ENCODE data around the gene PZP.

Gene PZP

DNA sequence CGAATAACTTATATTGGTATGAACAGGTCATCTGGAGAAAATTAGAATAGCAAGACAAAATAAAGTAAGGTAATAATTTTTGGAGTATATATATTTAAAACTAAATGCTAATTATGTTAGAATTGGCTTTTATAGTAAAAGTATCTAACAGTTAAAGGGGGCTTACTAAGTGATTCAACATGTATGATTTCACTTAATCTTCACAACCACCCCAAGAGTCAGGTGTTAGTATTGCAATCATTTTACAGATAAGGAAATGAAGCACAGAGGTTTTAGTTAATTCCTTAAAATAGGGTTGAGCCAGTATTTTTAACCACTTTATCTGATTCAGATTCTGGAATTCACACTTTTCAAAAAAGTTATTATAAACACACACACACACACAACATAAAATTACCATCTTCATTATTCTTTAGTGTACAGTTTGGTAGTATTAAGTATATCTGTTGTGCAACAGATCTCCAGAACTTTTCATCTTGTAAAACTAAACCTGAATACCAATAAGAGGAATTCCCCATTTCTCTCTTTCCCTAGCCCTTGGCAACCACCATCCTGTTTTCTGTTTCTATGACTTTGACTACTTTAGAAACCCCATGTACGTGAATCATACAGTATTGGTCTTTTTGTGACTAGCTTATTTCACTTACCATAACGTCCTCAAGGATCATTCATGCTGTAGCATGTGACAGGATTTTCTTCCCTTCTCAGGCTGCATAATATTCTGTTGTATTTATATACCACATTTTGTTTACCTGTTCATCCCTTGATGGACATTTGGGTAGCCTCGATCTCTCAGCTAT lies 104.9 kb downstream of the PZP start:
- Histone ChIP-seq H3K9me3 (ENCODE audit: severe bottlenecking) (no peaks in the 10 kb centered on the region), H3K4me3 (ENCODE audit: severe bottlenecking) (no peak overlapping the region), H3K36me3 (ENCODE audit: low read depth) (no peaks in the 10 kb centered on the region), H3K27me3 (ENCODE audit: insufficient read depth, poor library complexity, severe bottlenecking) (no peaks in the 10 kb centered on the region), H3K27ac (ENCODE audit: poor library complexity, severe bottlenecking) (no peak overlapping the region), H3K4me1 (ENCODE audit: insufficient read depth, poor library complexity, severe bottlenecking) (no peaks in the 10 kb centered on the region)
- DNase-seq (ENCODE audit: low spot score) (no peak), ATAC-seq (ENCODE audit: low read depth) (no peak)
- TF ChIP-seq, protein P1, sequence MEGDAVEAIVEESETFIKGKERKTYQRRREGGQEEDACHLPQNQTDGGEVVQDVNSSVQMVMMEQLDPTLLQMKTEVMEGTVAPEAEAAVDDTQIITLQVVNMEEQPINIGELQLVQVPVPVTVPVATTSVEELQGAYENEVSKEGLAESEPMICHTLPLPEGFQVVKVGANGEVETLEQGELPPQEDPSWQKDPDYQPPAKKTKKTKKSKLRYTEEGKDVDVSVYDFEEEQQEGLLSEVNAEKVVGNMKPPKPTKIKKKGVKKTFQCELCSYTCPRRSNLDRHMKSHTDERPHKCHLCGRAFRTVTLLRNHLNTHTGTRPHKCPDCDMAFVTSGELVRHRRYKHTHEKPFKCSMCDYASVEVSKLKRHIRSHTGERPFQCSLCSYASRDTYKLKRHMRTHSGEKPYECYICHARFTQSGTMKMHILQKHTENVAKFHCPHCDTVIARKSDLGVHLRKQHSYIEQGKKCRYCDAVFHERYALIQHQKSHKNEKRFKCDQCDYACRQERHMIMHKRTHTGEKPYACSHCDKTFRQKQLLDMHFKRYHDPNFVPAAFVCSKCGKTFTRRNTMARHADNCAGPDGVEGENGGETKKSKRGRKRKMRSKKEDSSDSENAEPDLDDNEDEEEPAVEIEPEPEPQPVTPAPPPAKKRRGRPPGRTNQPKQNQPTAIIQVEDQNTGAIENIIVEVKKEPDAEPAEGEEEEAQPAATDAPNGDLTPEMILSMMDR (IDR thresholded peaks at IDR 0.05; ENCODE audit: poor library complexity, severe bottlenecking): no peak

DNA sequence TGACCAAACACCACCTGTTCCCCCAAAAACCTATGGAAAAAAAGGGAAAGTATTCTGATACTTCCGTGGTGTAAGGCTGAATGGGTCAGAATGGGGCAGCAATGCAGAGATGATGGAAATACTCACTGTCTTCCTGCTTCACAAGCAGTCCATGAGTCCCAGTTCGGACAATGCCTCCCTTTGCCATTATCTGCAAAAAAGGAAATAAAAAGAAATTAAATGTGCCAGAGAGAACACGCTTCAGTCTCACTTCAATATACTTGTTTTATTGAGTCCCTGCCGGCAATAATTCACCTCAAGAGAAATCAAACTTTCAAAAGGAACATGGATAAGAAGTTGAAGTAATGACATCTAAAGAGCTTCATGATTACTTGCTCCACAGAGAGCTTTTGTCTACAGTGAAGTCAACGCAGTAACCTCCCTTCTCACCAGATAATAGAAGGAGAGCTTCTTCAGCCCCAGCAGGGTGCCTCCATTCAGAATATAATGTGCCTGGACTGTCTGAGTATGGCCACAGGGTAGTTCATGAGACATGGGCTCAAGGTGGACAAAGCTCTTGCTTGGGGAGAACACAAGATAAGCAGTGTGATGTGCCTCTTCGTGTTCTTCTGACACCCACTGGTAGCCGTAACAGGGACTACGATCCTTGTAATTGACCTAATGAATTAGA lies 107.0 kb downstream of the PZP start:
- Histone ChIP-seq H3K9me3 (ENCODE audit: severe bottlenecking) (no peaks in the 10 kb centered on the region), H3K27me3 (ENCODE audit: insufficient read depth, poor library complexity, severe bottlenecking) (no peaks in the 10 kb centered on the region), H3K27ac (ENCODE audit: poor library complexity, severe bottlenecking) (no peak overlapping the region), H3K4me3 (ENCODE audit: severe bottlenecking) (no peak overlapping the region), H3K4me1 (ENCODE audit: insufficient read depth, poor library complexity, severe bottlenecking) (peaks cover 2% of the 10 kb centered on the region), H3K36me3 (ENCODE audit: low read depth) (no peaks in the 10 kb centered on the region)
- DNase-seq (ENCODE audit: low spot score) (no peak), ATAC-seq (ENCODE audit: low read depth) (no peak)
- TF ChIP-seq, protein P1 (IDR thresholded peaks at IDR 0.05; ENCODE audit: poor library complexity, severe bottlenecking): no peak

DNA sequence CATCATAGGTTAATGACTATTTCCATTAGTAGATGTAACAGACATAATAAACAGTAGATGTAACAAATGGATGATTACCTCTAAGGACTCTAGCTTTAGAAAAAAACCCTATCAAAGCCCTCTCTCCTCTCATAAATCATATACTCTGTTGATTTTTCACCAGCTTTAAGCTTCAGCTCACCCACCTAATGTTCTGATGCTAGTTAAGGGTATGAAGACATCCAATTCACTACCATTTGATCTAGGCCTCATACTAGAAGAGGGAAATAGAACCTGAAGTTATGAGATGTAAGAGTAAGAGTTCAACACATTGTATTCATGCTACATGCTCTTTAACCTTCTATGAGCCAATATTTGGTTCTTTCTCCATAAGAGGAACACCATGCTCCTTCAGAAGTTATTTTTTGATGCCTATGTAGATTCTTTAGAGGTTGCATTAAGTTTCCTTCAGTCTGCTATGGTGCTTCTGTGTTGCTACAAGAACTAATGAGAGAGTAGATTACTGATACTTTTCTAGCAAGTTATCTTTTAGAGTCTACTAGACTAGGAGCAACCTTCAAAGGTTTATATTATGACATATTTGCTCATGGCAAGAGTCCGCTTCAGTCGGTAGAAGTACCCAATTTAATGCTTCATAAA lies 108.5 kb downstream of the PZP start:
- Histone ChIP-seq H3K36me3 (ENCODE audit: low read depth) (no peaks in the 10 kb centered on the region), H3K9me3 (ENCODE audit: severe bottlenecking) (no peaks in the 10 kb centered on the region), H3K4me3 (ENCODE audit: severe bottlenecking) (no peak overlapping the region), H3K27ac (ENCODE audit: poor library complexity, severe bottlenecking) (no peak overlapping the region), H3K4me1 (ENCODE audit: insufficient read depth, poor library complexity, severe bottlenecking) (peaks cover 2% of the 10 kb centered on the region), H3K27me3 (ENCODE audit: insufficient read depth, poor library complexity, severe bottlenecking) (no peaks in the 10 kb centered on the region)
- DNase-seq (ENCODE audit: low spot score) (no peak), ATAC-seq (ENCODE audit: low read depth) (no peak)
- TF ChIP-seq, protein P1 (IDR thresholded peaks at IDR 0.05; ENCODE audit: poor library complexity, severe bottlenecking): no peak
